ENCODE measurements around the gene SLC40A1.
"Not testable (repeated sequence)": the region's sequence is repeated elsewhere in the genome, so short reads cannot be mapped to it uniquely, and the experiment has no call there.

SLC40A1 gene

GRCh38 chr2:189580658-189581353 is at the start of gene SLC40A1:
Gene SLC40A1, minus strand, starts transcription at chr2:189580786. Its CDS starts 326 bp downstream, at chr2:189580460.
- in situ Hi-C loops (cut with MboI; ENCODE audit: low sequenced_read_pairs): no loop called here

GRCh38 chr2:189629531-189630453 is 49.2 kb upstream of the SLC40A1 start:
- in situ Hi-C loops (cut with MboI; ENCODE audit: low sequenced_read_pairs): no loop called here

- in situ Hi-C loops (cut with MboI; ENCODE audit: low sequenced_read_pairs): no loop called here
These were observed 48.4 kb upstream of the SLC40A1 start for GRCh38 chr2:189628817-189629530.

- in situ Hi-C loops (cut with MboI; ENCODE audit: low sequenced_read_pairs): no loop called here
These were observed 47.2 kb upstream of the SLC40A1 start for GRCh38 chr2:189627789-189628188.

GRCh38 chr2:189625636-189626035 is 45.0 kb upstream of the SLC40A1 start:
- in situ Hi-C loops (cut with MboI; ENCODE audit: low sequenced_read_pairs): no loop called here

- in situ Hi-C loops (cut with MboI; ENCODE audit: low sequenced_read_pairs): no loop called here
These were observed 44.2 kb upstream of the SLC40A1 start for GRCh38 chr2:189624648-189625355.

- in situ Hi-C loops (cut with MboI; ENCODE audit: low sequenced_read_pairs): no loop called here
These were observed 42.5 kb upstream of the SLC40A1 start for GRCh38 chr2:189623049-189623448.

- in situ Hi-C loops (cut with MboI; ENCODE audit: low sequenced_read_pairs): no loop called here
These were observed 41.2 kb upstream of the SLC40A1 start for GRCh38 chr2:189621781-189622180.

GRCh38 chr2:189618197-189618596 is 37.6 kb upstream of the SLC40A1 start:
- in situ Hi-C loops (cut with MboI; ENCODE audit: low sequenced_read_pairs): no loop called here

- in situ Hi-C loops (cut with MboI; ENCODE audit: low sequenced_read_pairs): no loop called here
These were observed 34.0 kb upstream of the SLC40A1 start for GRCh38 chr2:189614585-189614984.

GRCh38 chr2:189613650-189614420 is 33.2 kb upstream of the SLC40A1 start:
- in situ Hi-C loops (cut with MboI; ENCODE audit: low sequenced_read_pairs): no loop called here

- in situ Hi-C loops (cut with MboI; ENCODE audit: low sequenced_read_pairs): no loop called here
These were observed 32.6 kb upstream of the SLC40A1 start for GRCh38 chr2:189613077-189613636.

GRCh38 chr2:189610700-189611099 is 30.1 kb upstream of the SLC40A1 start:
- in situ Hi-C loops (cut with MboI; ENCODE audit: low sequenced_read_pairs): no loop called here

- in situ Hi-C loops (cut with MboI; ENCODE audit: low sequenced_read_pairs): no loop called here
These were observed 29.3 kb upstream of the SLC40A1 start for GRCh38 chr2:189609853-189610252.

- in situ Hi-C loops (cut with MboI; ENCODE audit: low sequenced_read_pairs): no loop called here
These were observed 28.8 kb upstream of the SLC40A1 start for GRCh38 chr2:189609423-189609816.

- in situ Hi-C loops (cut with MboI; ENCODE audit: low sequenced_read_pairs): no loop called here
These were observed 28.3 kb upstream of the SLC40A1 start for GRCh38 chr2:189608795-189609422.

- in situ Hi-C loops (cut with MboI; ENCODE audit: low sequenced_read_pairs): no loop called here
These were observed 27.6 kb upstream of the SLC40A1 start for GRCh38 chr2:189608170-189608569.

- in situ Hi-C loops (cut with MboI; ENCODE audit: low sequenced_read_pairs): no loop called here
These were observed 21.6 kb upstream of the SLC40A1 start for GRCh38 chr2:189602233-189602632.

GRCh38 chr2:189601652-189602051 is 21.1 kb upstream of the SLC40A1 start:
- in situ Hi-C loops (cut with MboI; ENCODE audit: low sequenced_read_pairs): not testable (repeated sequence)

Data from HL-60/S4 (cell line).